Natural killer cell (primary cell): Measurements from ENCODE around the gene TMEM41A. TPM values are rescaled to one million over a fixed set of nuclear protein-coding genes. Genes with fewer than 3 reads are reported as not detected.

Source experiments
- ATAC-seq, 3 donors: fragments of 150-1000 bp in 2 of 3; fragments of 200-7000 bp in 1 of 3; cut with Tn5 transposase; 1 replicate in 1 of 3; 2 replicates in 2 of 3; pipeline ENCODE4 v1.10.0; 2021; ENCODE audit warnings: mild to moderate bottlenecking in 2 of 3, moderate library complexity in 2 of 3
- DNase-seq, 2 donors: peaks; one replicate each; pipeline versions ENCODE4 v3.0.0 to v3.0.0-alpha.2; 2013 to 2021; ENCODE audit warnings: mixed read lengths in 1 of 2
- H3K27ac ChIP-seq: one replicate; pipeline ENCODE4 v1.5.1; 2013; ENCODE audit warnings: mild to moderate bottlenecking, low read length
- H3K27me3 ChIP-seq: one replicate; pipeline ENCODE4 v1.6.1; 2013; ENCODE audit warnings: low read length; ENCODE audit not compliant: control insufficient read depth, insufficient read depth
- H3K36me3 ChIP-seq: one replicate; pipeline ENCODE4 v1.6.1; 2013; ENCODE audit warnings: low read length; ENCODE audit not compliant: control insufficient read depth, insufficient read depth
- H3K4me1 ChIP-seq: one replicate; pipeline ENCODE4 v1.6.1; 2013; ENCODE audit warnings: low read length; ENCODE audit not compliant: control insufficient read depth, insufficient read depth
- H3K4me3 ChIP-seq: one replicate; pipeline ENCODE4 v1.5.1; 2013; ENCODE audit warnings: low read length
- H3K9me3 ChIP-seq: one replicate; pipeline ENCODE4 v1.6.1; 2013; ENCODE audit warnings: low read length; ENCODE audit not compliant: control insufficient read depth, insufficient read depth
- H3K27ac Mint-ChIP-seq, 2 donors: one replicate each; pipeline ENCODE4 v1.8.0; 2022; ENCODE audit warnings: mild to moderate bottlenecking in 2 of 2, mixed read lengths in 2 of 2, moderate library complexity in 1 of 2
- H3K27me3 Mint-ChIP-seq, 2 donors: one replicate each; pipeline ENCODE4 v1.8.0; 2022; ENCODE audit warnings: low read depth in 2 of 2, mixed read lengths in 2 of 2
- H3K36me3 Mint-ChIP-seq: one replicate; pipeline ENCODE4 v1.8.0; 2022; ENCODE audit warnings: mixed read lengths
- H3K4me1 Mint-ChIP-seq, 2 donors: one replicate each; pipeline ENCODE4 v1.8.0; 2022; ENCODE audit warnings: mixed read lengths in 2 of 2
- H3K4me3 Mint-ChIP-seq: one replicate; pipeline ENCODE4 v1.8.0; 2022; ENCODE audit warnings: mild to moderate bottlenecking, moderate library complexity, mixed read lengths
- H3K9me3 Mint-ChIP-seq, 2 donors: one replicate each; pipeline ENCODE4 v1.8.0; 2022; ENCODE audit warnings: mixed read lengths in 2 of 2
- whole genome bisulfite sequencing: methylation state at CpG from one replicate; pipeline ENCODE4 v1.1.7; 2013; ENCODE audit warnings: missing lambda C conversion rate; ENCODE audit not compliant: insufficient coverage; 5-methylcytosine and 5-hydroxymethylcytosine counted together
- intact Hi-C: fragments of 100-400 bp; cut with micrococcal nuclease; formaldehyde crosslinking; loops from one replicate; pipeline ENCODE4 v1.14.2; 2022
- total RNA-seq, 4 donors: library from RNA; stranded (reverse); fragments of 120-200 nt in 1 of 4; gene quantifications; one replicate each; pipeline versions ENCODE4 v1.2.3 to v1.2.4, GENCODE V29; 2013 to 2022
- TF ChIP-seq, protein P1 (sequence below): fragments of 200-600 bp; IDR thresholded peaks from one replicate; pipeline ENCODE4 v1.8.0; 2022; ENCODE audit warnings: antibody characterized with exemption

The TMEM41A gene
- total RNA-seq, 3 donors from 2014 or later (not counting 1 experiment from before 2014, with no cell fraction given) = 28.3 to 35.4 (median 35.0) TPM

DNA sequence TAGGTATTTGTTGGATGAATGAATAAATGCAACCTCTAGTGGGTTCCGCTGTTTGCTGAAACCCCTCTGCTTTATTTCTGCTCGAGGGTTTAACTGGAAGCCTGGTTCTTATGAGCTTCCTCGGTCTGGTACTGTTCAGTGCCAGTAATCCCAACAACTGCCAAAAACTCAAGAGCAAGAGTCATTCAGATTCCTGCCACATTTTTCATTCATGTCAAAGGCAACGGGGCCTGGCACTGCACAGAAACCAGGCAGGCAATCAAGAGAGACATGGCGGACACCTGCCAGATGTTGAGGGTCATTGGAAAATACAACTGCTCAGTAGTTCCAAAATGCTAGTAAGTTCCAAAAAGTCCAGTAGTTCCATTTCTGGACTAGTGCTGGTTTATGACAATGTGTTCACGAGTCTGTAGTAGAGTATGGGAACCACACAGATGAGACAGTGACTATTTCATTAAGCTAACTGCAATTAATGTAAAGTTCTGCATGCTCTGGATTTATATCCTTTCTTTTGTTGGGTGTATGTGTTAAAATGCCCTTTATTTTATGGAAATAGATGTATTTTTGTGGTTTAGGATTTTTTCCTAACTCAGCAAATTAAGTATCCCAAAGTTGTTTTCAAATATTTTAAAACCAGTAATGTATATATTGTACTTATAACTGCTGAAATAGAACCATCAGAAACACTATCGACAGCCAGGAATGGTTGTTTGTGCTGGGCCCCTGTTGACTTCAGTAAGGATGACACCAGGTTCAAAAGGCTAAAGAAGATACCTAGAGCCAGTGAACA is 22.7 kb upstream of the TMEM41A start:
- H3K9me3 Mint-ChIP-seq = no peaks in the 10 kb centered on the region
- H3K4me3 ChIP-seq = no peak overlapping the region
- H3K4me1 Mint-ChIP-seq = no peaks in the 10 kb centered on the region
- no peaks in the 10 kb centered on the region for H3K4me1 ChIP-seq
- no peak overlapping the region for H3K27ac ChIP-seq
- TF ChIP-seq, protein P1, sequence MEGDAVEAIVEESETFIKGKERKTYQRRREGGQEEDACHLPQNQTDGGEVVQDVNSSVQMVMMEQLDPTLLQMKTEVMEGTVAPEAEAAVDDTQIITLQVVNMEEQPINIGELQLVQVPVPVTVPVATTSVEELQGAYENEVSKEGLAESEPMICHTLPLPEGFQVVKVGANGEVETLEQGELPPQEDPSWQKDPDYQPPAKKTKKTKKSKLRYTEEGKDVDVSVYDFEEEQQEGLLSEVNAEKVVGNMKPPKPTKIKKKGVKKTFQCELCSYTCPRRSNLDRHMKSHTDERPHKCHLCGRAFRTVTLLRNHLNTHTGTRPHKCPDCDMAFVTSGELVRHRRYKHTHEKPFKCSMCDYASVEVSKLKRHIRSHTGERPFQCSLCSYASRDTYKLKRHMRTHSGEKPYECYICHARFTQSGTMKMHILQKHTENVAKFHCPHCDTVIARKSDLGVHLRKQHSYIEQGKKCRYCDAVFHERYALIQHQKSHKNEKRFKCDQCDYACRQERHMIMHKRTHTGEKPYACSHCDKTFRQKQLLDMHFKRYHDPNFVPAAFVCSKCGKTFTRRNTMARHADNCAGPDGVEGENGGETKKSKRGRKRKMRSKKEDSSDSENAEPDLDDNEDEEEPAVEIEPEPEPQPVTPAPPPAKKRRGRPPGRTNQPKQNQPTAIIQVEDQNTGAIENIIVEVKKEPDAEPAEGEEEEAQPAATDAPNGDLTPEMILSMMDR = no peak
- DNase-seq = no peak
- no peak overlapping the region for H3K4me3 Mint-ChIP-seq
- no peak for ATAC-seq
- no peak overlapping the region for H3K27ac Mint-ChIP-seq
- no peaks in the 10 kb centered on the region for H3K36me3 Mint-ChIP-seq
- intact Hi-C loops = no loop called here
- H3K36me3 ChIP-seq = no peaks in the 10 kb centered on the region
- H3K27me3 Mint-ChIP-seq = peaks cover 7 to 17% of the 10 kb centered on the region in 2 donors
- no peaks in the 10 kb centered on the region for H3K9me3 ChIP-seq
- 90% methylated on average over 7 of the region's 7 CpGs for WGBS
- H3K27me3 ChIP-seq = peaks cover 2% of the 10 kb centered on the region

DNA sequence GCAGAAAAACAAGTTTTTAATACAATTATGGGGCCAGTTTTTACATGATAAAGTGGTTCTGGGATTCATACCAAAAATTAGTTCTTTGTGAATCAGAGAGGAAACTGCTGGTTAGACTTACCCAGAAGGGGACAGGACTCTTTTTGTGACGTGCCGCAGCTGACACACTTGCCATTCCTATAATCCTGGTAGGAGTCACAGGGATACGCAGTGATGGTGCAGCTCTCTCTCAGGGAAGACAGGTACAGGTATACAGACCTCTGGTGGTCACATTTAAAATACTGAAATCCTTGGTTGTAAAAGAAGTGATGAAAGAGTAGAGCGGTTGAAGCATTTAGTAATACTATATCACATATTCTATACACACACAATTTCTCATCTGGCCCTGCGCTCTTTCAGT is 20.2 kb upstream of the TMEM41A start:
- Histone ChIP-seq H3K4me3 (no peak overlapping the region), H3K4me1 (no peaks in the 10 kb centered on the region), H3K27me3 (peaks cover 2% of the 10 kb centered on the region), H3K36me3 (no peaks in the 10 kb centered on the region), H3K27ac (no peak overlapping the region), H3K9me3 (no peaks in the 10 kb centered on the region)
- ATAC-seq (no peak), DNase-seq (no peak)
- no peaks in the 10 kb centered on the region for H3K9me3 Mint-ChIP-seq
- TF ChIP-seq, protein P1 = no peak
- intact Hi-C loops = no loop called here
- peaks cover 12 to 26% of the 10 kb centered on the region in 2 donors for H3K27me3 Mint-ChIP-seq
- H3K4me3 Mint-ChIP-seq = no peak overlapping the region
- H3K4me1 Mint-ChIP-seq = no peaks in the 10 kb centered on the region
- H3K36me3 Mint-ChIP-seq = no peaks in the 10 kb centered on the region
- H3K27ac Mint-ChIP-seq = no peak overlapping the region
- WGBS = 88% methylated on average over 3 of the region's 5 CpGs

DNA sequence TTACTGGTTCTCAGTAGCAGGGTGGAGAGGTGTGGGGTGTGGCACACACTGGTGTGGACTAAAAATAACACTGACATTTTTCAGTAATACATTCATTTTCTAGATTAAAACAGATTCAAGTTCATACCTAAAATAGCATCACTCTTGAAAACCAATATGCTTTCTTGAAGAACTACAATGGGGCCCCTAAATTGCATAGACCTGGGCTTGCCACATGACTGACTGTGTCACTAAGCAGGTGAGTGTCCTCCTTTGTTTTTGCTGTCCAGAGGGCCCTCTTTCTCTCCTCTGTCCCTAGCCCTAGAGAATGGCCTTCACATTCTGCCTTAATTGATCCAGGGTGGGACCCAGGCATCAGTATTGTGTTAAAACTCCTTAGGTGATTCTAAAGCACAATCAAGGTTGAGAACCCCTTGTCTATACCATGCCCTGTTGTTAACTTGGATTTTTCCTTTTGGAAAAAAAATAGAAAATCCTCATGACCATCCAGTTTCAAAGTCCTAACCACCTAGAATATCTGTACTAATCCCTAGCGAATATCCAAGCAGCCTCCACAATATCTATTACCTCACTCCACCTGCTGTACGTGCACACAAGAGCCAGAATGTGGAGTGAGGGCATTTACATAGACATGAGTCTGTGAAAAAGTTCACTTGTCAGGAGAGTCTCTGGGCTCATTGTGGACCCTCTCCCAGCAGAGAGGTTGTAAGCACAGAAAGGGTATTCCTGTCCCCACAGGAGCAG is 18.7 kb upstream of the TMEM41A start:
- TF ChIP-seq, protein P1 = no peak
- Histone ChIP-seq H3K27me3 (peaks cover 2% of the 10 kb centered on the region), H3K27ac (no peak overlapping the region), H3K36me3 (no peaks in the 10 kb centered on the region), H3K4me3 (no peak overlapping the region), H3K4me1 (no peaks in the 10 kb centered on the region), H3K9me3 (no peaks in the 10 kb centered on the region)
- Mint-ChIP-seq H3K27me3 (peaks cover 11 to 33% of the 10 kb centered on the region in 2 donors), H3K9me3 (no peaks in the 10 kb centered on the region), H3K27ac (no peak overlapping the region), H3K36me3 (no peaks in the 10 kb centered on the region), H3K4me1 (no peaks in the 10 kb centered on the region), H3K4me3 (no peak overlapping the region)
- intact Hi-C loops = no loop called here
- 100% methylated on average over 2 of the region's 2 CpGs for WGBS
- DNase-seq = no peak
- ATAC-seq = no peak
